Measurements from ENCODE around the gene TNNI3.

DNA sequence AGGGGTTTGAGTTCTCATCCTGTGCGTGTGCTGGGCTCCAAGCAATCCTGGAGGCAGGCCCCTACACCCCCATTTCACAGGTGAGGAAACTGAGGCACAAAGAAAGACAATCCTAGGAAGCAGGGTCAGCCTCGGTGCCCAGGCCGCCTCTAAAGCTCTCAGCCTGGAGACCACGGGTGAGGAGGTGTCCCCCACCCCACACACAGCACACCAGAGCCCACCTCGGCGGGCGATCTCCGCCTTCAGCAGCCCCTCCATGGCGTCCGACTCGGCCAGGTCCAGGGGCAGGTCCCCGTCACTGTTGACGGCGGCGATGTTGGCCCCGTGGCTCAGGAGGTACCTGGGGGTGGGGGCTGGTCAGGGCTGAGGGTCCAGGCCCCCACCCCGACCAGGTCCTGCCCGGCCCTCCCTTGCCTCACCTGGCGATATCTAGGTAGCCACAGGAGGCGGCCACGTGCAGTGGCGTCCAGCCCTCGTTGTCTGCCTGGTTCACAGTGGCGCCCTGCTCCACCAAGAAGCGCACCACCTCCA, 45.2 kb downstream of the TNNI3 start:
- TF ChIP-seq POLR2AphosphoS5 (IDR thresholded peaks at IDR 0.05), result no peak
- TF ChIP-seq, protein P1, sequence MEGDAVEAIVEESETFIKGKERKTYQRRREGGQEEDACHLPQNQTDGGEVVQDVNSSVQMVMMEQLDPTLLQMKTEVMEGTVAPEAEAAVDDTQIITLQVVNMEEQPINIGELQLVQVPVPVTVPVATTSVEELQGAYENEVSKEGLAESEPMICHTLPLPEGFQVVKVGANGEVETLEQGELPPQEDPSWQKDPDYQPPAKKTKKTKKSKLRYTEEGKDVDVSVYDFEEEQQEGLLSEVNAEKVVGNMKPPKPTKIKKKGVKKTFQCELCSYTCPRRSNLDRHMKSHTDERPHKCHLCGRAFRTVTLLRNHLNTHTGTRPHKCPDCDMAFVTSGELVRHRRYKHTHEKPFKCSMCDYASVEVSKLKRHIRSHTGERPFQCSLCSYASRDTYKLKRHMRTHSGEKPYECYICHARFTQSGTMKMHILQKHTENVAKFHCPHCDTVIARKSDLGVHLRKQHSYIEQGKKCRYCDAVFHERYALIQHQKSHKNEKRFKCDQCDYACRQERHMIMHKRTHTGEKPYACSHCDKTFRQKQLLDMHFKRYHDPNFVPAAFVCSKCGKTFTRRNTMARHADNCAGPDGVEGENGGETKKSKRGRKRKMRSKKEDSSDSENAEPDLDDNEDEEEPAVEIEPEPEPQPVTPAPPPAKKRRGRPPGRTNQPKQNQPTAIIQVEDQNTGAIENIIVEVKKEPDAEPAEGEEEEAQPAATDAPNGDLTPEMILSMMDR (IDR thresholded peaks at IDR 0.05), result no peak
- TF ChIP-seq EP300 (IDR thresholded peaks at IDR 0.05), result no peak

Data from esophagus muscularis mucosa (tissue), 4 donors.